ENCODE measurements around the gene PLVAP.
A peak's percentile ranks its signal among the peaks of the same experiment; 100 is the strongest.

PLVAP gene

GRCh38 chr19:17357078-17357666 is 20.0 kb downstream of the PLVAP start:
- DNase-seq (ENCODE audit: low spot score), result no peak

DNA sequence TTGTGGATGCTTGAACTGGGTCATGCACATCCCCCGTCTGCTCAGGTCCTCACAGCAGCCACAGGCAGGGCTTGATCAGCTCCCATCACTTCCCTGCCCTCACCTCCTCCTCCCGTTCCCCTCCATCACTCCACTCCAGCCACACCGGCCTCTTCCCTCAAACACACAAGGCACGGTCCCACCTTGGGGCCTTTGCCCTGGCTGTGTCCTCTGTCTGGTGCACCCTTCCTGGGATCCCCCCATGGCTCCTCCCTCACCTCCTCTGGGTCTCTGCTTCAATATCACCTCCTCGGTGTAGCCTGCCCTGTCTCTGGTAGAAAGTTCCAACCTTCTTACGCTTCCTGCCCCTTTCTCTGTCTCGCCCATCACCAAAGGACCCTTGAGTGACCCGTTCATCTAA is 23.8 kb downstream of the PLVAP start:
- no peak for DNase-seq (ENCODE audit: low spot score)

DNA sequence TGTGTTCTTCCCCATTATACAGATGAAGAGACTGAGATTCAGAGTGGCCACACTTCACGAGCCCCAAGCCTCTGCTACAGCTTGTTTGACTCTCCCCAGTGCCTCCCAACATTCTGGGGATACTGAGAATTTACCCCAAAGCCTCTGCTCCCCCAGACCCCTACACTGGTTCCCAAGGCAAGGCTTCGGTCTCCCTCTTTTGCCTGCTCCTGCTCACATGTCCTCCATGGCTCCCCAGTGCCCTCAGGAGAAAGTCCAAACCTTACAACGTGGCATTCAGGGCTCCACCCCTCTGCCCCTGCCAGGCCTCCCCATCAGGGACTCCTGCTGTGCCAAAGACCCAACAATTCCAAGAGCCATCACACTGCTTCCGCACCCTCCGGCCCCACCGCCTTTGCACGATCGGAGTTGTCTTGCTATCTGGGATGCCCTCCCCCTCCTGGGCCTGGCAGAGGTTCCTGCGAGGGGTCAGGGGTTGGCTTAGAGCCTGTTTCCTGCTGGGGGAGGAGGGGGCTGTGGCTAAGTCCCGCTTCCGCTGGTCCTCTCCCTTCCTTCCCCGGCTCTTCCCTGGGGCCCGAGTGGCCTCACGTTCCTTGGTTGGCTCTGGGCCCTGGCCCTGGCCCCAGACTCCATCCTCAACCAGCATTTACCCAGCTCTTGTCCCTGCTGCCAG is 24.4 kb downstream of the PLVAP start:
- DNase-seq (ENCODE audit: low spot score), result no peak

- DNase-seq (ENCODE audit: low spot score), result no peak
These were observed 25.2 kb downstream of the PLVAP start for GRCh38 chr19:17351815-17352435.

- peak; percentile 42 for DNase-seq (ENCODE audit: low spot score)
These were observed 28.4 kb downstream of the PLVAP start for GRCh38 chr19:17348700-17349099.

GRCh38 chr19:17347877-17348276 is 29.3 kb downstream of the PLVAP start:
- no peak for DNase-seq (ENCODE audit: low spot score)

DNA sequence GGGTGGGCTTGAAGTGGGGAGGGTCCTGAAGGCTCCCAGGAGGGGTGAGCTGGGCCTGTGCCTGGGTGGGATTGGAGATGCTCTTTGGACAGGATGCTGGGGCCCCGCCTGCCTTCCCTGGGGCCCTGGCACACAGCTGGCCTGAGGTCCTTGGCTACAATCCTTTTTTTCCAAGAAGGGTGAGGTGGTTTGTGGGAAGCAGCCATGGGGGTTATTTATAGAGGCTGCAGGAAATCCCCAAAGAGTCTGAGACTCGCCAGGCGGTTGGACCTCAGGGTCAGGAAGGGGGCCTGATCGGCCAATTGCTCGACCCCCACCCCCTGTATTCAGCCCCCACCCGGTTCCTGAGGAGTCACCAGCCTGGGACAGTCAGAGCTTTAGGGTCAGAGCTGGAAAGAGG is 29.8 kb downstream of the PLVAP start:
- DNase-seq (ENCODE audit: low spot score), result no peak

GRCh38 chr19:17346109-17346671 is 31.0 kb downstream of the PLVAP start:
- peak; percentile 83 for DNase-seq (ENCODE audit: low spot score)

DNA sequence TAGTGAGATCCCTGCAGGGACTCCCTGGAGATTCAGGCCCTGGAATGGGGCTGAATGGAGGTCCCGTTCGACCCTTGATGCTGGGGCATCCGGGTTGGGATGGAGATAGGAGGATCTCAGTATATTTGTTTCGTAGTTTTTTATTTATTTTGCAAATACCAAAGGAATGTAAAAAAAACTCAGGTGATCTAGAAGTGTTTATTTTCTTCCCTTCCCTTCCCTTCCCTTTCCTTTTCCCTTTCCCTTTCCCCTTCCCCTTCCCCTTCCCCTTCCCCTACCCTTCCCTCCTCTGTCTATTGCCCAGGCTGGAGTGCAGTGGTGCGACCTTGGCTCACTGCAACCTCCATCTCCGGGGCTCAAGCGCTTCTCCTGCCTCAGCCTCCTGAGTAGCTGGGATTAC is 35.3 kb downstream of the PLVAP start:
- DNase-seq (ENCODE audit: low spot score), result no peak

DNA sequence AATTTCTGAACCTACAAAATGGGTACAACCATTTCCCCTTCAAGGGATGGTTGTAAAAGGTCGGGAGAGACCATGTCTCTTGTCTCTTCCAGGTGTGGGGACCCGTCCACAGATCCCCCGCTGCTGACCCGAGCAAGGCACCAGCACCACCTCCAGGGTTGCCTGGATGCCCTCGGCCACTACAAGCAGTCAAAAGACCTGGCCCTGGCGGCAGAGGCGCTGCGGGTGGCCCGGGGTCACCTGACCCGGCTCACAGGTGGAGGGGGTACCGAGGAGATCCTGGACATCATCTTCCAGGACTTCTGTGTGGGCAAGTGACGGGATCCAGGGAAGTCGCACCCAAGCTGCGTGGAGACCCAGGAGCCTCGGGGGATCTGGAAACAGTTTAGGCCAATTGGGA is 35.8 kb downstream of the PLVAP start:
- no peak for DNase-seq (ENCODE audit: low spot score)

DNA sequence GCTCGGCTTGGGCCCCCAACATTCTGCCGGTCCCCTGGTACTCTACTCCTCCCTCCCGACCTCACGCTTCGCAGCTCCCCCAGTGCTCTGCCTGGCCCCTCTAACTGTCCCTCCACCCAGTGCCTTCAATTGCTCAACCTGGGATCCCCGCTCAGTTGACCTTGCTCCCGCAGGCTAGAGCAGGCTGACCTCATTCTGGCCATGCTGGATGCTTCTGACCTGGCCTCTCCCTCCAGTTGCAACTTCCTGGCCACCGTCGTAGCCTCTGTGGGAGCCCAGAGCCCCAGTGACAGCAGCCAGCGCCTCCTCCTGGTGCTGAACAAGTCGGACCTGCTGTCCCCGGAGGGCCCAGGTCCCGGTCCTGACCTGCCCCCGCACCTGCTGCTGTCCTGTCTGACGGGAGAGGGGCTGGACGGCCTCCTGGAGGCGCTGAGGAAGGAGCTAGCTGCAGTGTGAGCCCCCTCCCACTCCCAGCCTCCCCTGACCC is 36.2 kb downstream of the PLVAP start:
- DNase-seq (ENCODE audit: low spot score), result no peak

DNA sequence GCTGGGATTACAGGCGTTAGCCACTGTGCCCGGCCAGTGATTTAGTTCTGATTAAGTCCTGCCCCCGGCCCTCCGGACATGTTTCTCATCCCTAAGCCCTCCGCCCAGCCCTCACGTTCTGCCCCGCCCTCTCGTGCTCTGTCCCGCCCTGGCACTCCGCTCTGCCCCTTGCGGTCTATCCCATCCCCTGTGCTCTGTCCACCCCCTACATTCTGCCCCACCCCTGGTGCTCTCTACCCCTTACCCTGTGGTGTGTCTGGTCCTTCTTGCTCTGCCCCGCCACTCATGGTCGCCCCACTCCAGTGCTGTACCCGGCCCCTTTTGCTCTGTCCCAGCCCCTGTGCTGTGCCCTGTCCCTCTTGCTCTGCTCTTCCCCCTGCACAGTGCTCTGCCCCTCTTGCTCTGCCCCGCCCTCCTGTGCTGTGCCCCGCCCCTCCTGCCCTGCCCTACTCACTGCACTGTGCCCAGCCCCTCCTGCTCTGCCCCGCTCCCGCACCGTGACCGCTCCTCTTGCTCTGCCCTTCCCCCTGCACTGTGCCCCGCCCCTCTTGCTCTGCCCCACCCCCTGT is 36.8 kb downstream of the PLVAP start:
- DNase-seq (ENCODE audit: low spot score), result no peak

DNA sequence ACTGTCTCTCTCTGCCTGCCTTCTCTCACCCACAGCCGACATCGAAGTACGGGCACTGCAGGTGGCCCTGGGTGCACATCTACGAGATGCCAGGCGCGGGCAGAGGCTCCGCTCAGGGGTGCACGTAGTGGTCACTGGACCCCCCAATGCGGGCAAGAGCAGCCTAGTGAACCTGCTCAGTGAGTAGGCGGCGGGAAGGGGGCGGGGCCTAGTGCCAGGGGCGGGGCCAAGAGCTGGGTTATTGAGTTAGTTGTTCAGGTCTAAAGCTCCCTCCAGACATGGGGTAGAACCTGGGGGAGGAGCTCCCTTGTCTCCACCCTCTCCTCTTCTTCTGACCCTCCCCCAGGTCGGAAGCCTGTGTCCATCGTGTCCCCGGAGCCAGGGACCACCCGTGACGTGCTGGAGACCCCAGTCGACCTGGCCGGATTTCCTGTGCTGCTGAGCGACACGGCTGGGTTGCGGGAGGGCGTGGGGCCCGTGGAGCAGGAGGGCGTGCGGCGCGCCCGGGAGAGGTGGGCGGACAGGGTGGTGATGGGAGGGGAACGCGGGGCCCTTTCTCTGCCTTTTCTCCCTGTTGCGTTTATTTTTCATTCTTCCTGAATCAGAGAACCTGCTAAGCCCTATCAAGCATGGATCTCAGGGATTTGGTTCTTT is 37.9 kb downstream of the PLVAP start:
- DNase-seq (ENCODE audit: low spot score), result no peak

- no peak for DNase-seq (ENCODE audit: low spot score)
These were observed 38.6 kb downstream of the PLVAP start for GRCh38 chr19:17338433-17339078.

DNA sequence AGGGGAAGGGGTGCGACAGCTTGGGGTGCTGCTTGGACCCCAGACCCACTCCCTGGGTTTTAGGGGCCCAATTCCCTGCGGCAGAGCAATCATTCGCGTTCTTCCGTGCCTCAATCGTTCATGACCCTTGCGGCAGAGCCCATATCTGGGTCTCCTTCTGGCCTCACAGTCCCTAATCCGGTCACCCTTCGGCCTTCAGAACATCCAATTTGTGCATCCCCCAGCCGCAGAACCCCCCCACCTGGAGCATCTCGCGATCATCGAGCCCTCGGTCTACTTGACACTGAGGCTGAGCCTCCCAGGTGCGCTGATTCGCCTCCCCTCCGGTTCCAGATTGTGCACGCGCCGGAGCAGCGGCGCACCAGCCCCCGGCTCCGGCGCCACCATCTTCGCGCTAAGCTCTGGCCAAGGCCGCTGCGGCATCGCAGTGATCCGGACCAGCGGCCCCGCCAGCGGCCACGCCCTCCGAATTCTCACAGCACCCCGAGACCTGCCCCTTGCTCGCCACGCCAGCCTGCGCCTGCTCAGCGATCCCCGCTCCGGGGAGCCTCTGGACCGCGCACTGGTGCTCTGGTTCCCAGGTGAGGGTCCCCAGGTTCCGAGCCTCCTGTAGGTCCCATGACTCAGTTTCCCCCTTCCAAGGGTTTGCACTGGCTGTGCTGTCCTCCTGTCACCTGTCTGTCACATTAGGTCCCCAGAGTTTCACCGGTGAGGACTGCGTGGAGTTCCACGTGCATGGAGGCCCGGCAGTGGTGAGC is 39.3 kb downstream of the PLVAP start:
- no peak for DNase-seq (ENCODE audit: low spot score)

- peak; percentile 98 for DNase-seq (ENCODE audit: low spot score)
These were observed 40.1 kb downstream of the PLVAP start, which contains the start of gene GTPBP3 for GRCh38 chr19:17336872-17337674. Gene GTPBP3 (plus strand): TSS chr19:17337553. CDS start chr19:17337612, 59 bp downstream.

DNA sequence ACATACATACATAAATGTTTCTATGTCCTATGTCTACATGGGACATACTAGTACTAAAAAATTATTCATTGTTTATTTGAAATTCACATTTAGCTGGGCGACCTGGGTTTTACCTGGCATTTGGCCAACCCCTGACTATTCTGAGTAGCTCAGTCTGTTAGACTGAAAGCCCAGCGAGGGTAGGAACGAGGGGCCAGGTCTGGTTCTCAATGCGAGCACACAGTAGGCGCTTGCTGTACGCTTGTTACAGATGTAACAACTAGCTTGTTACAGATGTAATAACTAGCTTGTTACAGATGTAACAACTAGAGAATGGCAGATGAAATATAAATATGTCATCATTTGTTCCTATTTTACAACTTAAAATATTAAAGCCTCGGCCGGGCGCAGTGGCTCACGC is 41.6 kb downstream of the PLVAP start:
- no peak for DNase-seq (ENCODE audit: low spot score)

DNA sequence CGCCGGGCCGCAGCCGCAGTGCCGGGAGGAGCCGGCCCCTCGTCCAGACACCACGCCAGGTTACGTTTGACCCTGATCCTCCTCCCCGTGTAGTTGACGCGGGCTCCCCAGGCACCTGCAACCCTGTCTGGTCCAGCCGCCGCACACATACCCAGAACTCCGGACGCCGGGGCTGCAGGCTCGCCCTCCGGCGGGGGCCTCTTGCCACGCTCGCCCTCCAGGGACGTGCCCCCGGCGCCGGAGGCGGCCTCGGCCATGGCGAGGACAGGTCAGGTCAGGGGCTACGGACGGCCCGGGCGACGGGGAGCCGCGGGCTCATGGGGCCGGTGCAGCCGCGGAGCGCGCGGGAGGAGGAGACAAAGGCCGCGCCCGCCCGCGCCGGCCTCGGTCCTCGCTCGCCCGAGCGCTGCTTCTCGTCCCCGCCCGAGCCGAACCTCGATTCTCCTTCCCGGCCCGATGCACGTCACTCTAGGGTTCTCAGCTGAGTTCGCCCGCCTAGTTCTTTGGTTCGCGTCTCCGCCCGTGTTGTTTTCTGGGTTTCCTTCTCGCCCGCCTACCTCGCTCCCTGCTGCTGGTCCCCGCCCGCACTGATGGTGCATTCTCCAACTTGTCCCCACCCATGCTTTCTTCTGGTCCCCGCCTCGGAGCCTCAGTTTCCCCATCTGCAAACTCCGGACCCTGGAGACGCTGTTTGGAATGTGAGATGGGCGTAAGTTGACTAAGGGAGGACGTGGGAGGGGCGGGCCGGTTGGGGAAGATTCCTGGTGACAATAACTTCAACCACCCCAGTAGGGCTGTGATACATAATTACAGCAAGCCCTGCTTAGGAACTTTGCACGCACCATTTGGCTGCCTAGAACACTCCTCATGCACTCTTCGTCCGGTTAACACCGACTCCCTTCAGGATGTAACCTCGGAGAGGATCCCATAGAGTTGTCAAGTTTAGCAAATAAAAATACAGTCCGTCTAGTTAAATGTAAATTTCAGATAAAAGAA is 42.4 kb downstream of the PLVAP start, which contains the start of gene ANO8:
TSS of gene ANO8 (minus strand) at position 442 of the 996 bp plus-strand sequence. CDS start at position 257, 185 bp downstream.
- DNase-seq (ENCODE audit: low spot score), result peak; percentile 96

Data from AG08395 (cell line).